HG02938 (cell line): ENCODE measurements around the gene SUGCT.
"Not testable (repeated sequence)": the region's sequence is repeated elsewhere in the genome, so short reads cannot be mapped to it uniquely, and the experiment has no call there.

ENCODE experiments used
- ATAC-seq: cut with Tn5 transposase; IDR thresholded peaks from one replicate; pipeline ENCODE4 v1.9.1; 2021; ENCODE audit warnings: mild to moderate bottlenecking, moderate library complexity; ENCODE audit not compliant: unreplicated experiment

The SUGCT gene

GRCh38 chr7:40244226-40244625, 109.4 kb downstream of the SUGCT start:
- no peak for ATAC-seq

- ATAC-seq, result no peak
Observed at GRCh38 chr7:40248681-40249080, 113.9 kb downstream of the SUGCT start.

GRCh38 chr7:40253444-40253843, 118.6 kb downstream of the SUGCT start:
- ATAC-seq, result not testable (repeated sequence)

GRCh38 chr7:40263752-40264390, 129.1 kb downstream of the SUGCT start:
- ATAC-seq, result no peak

GRCh38 chr7:40267583-40267982, 132.8 kb downstream of the SUGCT start:
- ATAC-seq, result no peak

- not testable (repeated sequence) for ATAC-seq
Observed at GRCh38 chr7:40268810-40269209, 134.0 kb downstream of the SUGCT start.

GRCh38 chr7:40276061-40276460, 141.3 kb downstream of the SUGCT start:
- ATAC-seq, result no peak

- no peak for ATAC-seq
Observed at GRCh38 chr7:40279991-40280390, 145.2 kb downstream of the SUGCT start.

- ATAC-seq, result no peak
Observed at GRCh38 chr7:40282858-40283257, 148.1 kb downstream of the SUGCT start.

- no peak for ATAC-seq
Observed at GRCh38 chr7:40283391-40283790, 148.6 kb downstream of the SUGCT start.

GRCh38 chr7:40288827-40289226, 154.0 kb downstream of the SUGCT start:
- no peak for ATAC-seq

- ATAC-seq, result no peak
Observed at GRCh38 chr7:40297741-40298311, 163.0 kb downstream of the SUGCT start.

- ATAC-seq, result no peak
Observed at GRCh38 chr7:40298421-40298820, 163.6 kb downstream of the SUGCT start.

- no peak for ATAC-seq
Observed at GRCh38 chr7:40299097-40299496, 164.3 kb downstream of the SUGCT start.

- ATAC-seq, result no peak
Observed at GRCh38 chr7:40300146-40300670, 165.4 kb downstream of the SUGCT start.

- no peak for ATAC-seq
Observed at GRCh38 chr7:40301486-40302068, 166.8 kb downstream of the SUGCT start.

GRCh38 chr7:40303996-40304395, 169.2 kb downstream of the SUGCT start:
- no peak for ATAC-seq

GRCh38 chr7:40305229-40305628, 170.4 kb downstream of the SUGCT start:
- ATAC-seq, result no peak

- ATAC-seq, result no peak
Observed at GRCh38 chr7:40306025-40306424, 171.2 kb downstream of the SUGCT start.

GRCh38 chr7:40306596-40306995, 171.8 kb downstream of the SUGCT start:
- no peak for ATAC-seq

- ATAC-seq, result no peak
Observed at GRCh38 chr7:40310258-40310657, 175.5 kb downstream of the SUGCT start.

- ATAC-seq, result peak; percentile 100
Observed at GRCh38 chr7:40311307-40311706, 176.5 kb downstream of the SUGCT start.
